DOHH2 (cell line): ENCODE measurements around the gene CTNS.

Experiments
- H3F3A ChIP-seq: fragments of 200-600 bp; sonication (generic), shearing (Covaris generic); 2 replicates; pipeline ENCODE4 v1.6.0; 2016; ENCODE audit warnings: antibody characterized with exemption, mild to moderate bottlenecking; ENCODE audit not compliant: control insufficient read depth, insufficient read depth
- H3K27ac ChIP-seq: fragments of 200-600 bp; sonication (generic); 2 replicates; pipeline ENCODE4 v1.5.1; 2014; ENCODE audit warnings: low read depth, mild to moderate bottlenecking, low read length, moderate library complexity
- H3K27me3 ChIP-seq: fragments of 200-600 bp; sonication (generic); 2 replicates; pipeline ENCODE4 v1.6.1; 2014; ENCODE audit warnings: mild to moderate bottlenecking, low read length, mixed read lengths; ENCODE audit not compliant: control insufficient read depth
- H3K36me3 ChIP-seq: fragments of 200-600 bp; sonication (generic); 2 replicates; pipeline ENCODE4 v1.6.1; 2014; ENCODE audit warnings: mild to moderate bottlenecking, low read length, moderate library complexity, mixed read lengths; ENCODE audit not compliant: control insufficient read depth
- H3K4me1 ChIP-seq: fragments of 200-600 bp; sonication (generic); 2 replicates; pipeline ENCODE4 v1.6.1; 2014; ENCODE audit warnings: mild to moderate bottlenecking, low read length, mixed read lengths; ENCODE audit not compliant: control insufficient read depth
- H3K4me2 ChIP-seq: fragments of 200-600 bp; sonication (generic); 2 replicates; pipeline ENCODE4 v1.6.0; 2014; ENCODE audit warnings: mild to moderate bottlenecking, low read length, moderate library complexity
- H3K4me3 ChIP-seq: fragments of 200-600 bp; sonication (generic); 2 replicates; pipeline ENCODE4 v1.5.1; 2014; ENCODE audit warnings: mild to moderate bottlenecking, low read length, mixed read lengths
- H3K79me2 ChIP-seq: fragments of 200-600 bp; sonication (generic); 2 replicates; pipeline ENCODE4 v1.6.1; 2014; ENCODE audit warnings: mild to moderate bottlenecking, low read length, mixed read lengths; ENCODE audit not compliant: control insufficient read depth
- H3K9me2 ChIP-seq: fragments of 200-600 bp; sonication (generic); replicated peaks from 2 replicates; pipeline ENCODE4 v1.6.1; 2014; ENCODE audit warnings: mild to moderate bottlenecking, low read length, mixed read lengths; ENCODE audit not compliant: control insufficient read depth
- H3K9me3 ChIP-seq: fragments of 200-600 bp; sonication (generic); 2 replicates; pipeline ENCODE4 v1.6.1; 2014; ENCODE audit warnings: antibody characterized with exemption, low read length, mixed read lengths; ENCODE audit not compliant: control insufficient read depth, insufficient read depth
- H4K20me1 ChIP-seq: fragments of 200-600 bp; sonication (generic); 2 replicates; pipeline ENCODE4 v1.6.0; 2014; ENCODE audit warnings: low read depth, mild to moderate bottlenecking, antibody characterized with exemption, low read length, moderate library complexity; ENCODE audit not compliant: control insufficient read depth, insufficient read depth
- EZH2phosphoT487 ChIP-seq: fragments of 200-600 bp; sonication (generic); IDR thresholded peaks from 2 replicates; pipeline ENCODE4 v1.6.1; 2017; ENCODE audit warnings: borderline replicate concordance, mild to moderate bottlenecking, antibody characterized with exemption, low read length, moderate library complexity, mixed read lengths
- TF ChIP-seq, protein P1 (sequence below): fragments of 200-600 bp; sonication (generic); IDR thresholded peaks from one replicate; pipeline ENCODE4 v1.5.1; 2014; ENCODE audit warnings: antibody characterized with exemption, mild to moderate bottlenecking, low read depth, low read length; ENCODE audit not compliant: poor library complexity, severe bottlenecking

Gene CTNS

DNA sequence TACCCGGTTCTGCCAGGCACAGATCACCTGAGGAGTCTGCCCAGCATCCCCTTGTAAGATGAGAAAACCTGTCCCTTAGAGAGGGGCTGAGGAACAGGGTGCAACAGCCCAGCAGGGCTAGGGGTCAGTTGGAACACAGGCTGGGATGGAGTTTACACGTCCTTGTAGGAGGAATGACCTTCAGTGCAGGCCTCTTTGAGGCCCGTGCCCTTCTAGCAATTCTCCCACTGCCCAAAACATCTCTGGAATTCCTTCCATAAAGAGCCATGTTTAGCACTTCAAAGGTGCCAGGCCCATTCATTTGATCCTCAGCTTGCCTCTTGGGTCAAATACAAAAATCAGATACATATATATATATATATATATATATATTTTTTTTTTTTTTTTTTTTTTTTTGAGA lies 4.5 kb downstream of the CTNS start:
- Histone ChIP-seq H4K20me1 (no peaks in the 10 kb centered on the region), H3K79me2 (no peaks in the 10 kb centered on the region), H3F3A (peaks cover 5% of the 10 kb centered on the region; the same call in 1 of the 2 replicates), H3K4me3 (no peak overlapping the region), H3K9me3 (no peaks in the 10 kb centered on the region), H3K4me1 (peaks cover 22% of the 10 kb centered on the region), H3K27me3 (no peaks in the 10 kb centered on the region), H3K36me3 (no peaks in the 10 kb centered on the region), H3K27ac (no peak overlapping the region), H3K4me2 (no peak overlapping the region), H3K9me2 (no peaks in the 10 kb centered on the region)
- TF ChIP-seq, protein P1, sequence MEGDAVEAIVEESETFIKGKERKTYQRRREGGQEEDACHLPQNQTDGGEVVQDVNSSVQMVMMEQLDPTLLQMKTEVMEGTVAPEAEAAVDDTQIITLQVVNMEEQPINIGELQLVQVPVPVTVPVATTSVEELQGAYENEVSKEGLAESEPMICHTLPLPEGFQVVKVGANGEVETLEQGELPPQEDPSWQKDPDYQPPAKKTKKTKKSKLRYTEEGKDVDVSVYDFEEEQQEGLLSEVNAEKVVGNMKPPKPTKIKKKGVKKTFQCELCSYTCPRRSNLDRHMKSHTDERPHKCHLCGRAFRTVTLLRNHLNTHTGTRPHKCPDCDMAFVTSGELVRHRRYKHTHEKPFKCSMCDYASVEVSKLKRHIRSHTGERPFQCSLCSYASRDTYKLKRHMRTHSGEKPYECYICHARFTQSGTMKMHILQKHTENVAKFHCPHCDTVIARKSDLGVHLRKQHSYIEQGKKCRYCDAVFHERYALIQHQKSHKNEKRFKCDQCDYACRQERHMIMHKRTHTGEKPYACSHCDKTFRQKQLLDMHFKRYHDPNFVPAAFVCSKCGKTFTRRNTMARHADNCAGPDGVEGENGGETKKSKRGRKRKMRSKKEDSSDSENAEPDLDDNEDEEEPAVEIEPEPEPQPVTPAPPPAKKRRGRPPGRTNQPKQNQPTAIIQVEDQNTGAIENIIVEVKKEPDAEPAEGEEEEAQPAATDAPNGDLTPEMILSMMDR, result no peak
- no peak for TF ChIP-seq EZH2phosphoT487

DNA sequence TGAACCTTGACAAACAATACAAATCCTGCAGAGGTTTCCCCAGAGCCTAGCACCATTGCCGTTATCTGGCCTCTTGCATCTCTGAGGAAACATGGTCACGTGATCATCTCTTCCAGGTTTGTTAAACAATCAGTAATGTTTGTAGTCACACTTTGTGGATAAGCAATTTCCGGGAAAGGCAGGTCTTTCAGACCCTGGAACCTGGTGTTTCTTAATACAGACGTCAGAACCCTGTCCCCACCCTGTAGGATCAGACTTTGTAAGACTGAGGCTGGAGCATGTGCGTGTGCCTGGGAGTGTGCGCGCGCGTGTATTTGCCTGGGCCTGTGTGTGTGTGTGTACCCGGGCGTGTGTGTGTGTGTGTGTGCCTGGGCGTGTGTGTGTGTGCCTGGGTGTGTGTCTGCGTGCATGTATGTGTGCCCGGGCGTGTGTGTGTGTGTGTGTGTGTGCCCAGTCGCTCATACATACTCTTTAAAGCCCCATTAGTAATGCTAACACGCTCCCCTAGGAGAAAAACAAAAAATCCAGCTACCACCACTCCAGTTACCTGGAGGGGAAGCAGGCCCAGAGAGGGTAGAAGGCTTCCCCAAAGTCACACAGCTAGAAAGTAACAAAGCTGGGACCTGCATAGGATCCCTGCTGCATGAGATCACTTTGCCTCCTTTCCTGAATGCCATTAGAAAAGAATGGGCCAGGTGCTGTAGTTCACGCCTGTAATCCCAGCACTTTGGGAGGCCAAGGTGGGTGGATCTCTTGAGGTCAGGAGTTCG lies 5.3 kb downstream of the CTNS start:
- Histone ChIP-seq H3K9me2 (no peaks in the 10 kb centered on the region), H3K36me3 (no peaks in the 10 kb centered on the region), H3K79me2 (no peaks in the 10 kb centered on the region), H3K4me3 (no peak overlapping the region), H3K27ac (no peak overlapping the region), H3K27me3 (no peaks in the 10 kb centered on the region), H3K9me3 (no peaks in the 10 kb centered on the region), H4K20me1 (no peaks in the 10 kb centered on the region), H3K4me2 (no peak overlapping the region), H3F3A (peaks cover 8% of the 10 kb centered on the region), H3K4me1 (peaks cover 31% of the 10 kb centered on the region)
- TF ChIP-seq, protein P1, result no peak
- TF ChIP-seq EZH2phosphoT487, result no peak

DNA sequence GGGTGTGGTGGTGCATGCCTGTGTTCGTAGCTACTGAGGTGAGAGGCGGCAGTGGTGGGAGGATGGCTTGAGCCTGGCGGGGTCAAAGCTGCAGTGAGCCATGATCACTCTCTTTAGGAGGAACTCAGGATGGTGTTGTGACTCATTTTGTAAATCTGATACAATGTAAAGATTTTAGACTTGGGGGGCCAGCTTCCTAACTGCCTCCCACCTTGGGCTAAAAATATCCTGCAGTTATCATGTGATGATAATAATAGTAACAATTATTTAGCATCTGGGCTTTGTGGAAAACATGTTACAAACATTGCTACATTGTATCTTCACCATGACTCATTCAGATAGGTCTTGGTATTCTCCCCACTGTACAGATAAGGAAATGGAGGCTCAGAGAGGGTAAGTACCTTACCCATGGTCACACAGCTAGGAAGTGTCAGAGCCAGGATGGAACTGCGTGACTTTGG lies 7.4 kb downstream of the CTNS start:
- no peaks in the 10 kb centered on the region for H4K20me1 ChIP-seq
- H3K79me2 ChIP-seq, result no peaks in the 10 kb centered on the region
- no peak overlapping the region for H3K4me3 ChIP-seq
- H3K9me2 ChIP-seq, result no peaks in the 10 kb centered on the region
- peaks cover 30% of the 10 kb centered on the region for H3K4me1 ChIP-seq
- TF ChIP-seq, protein P1, result no peak
- no peak overlapping the region for H3K4me2 ChIP-seq
- H3K36me3 ChIP-seq, result no peaks in the 10 kb centered on the region
- no peaks in the 10 kb centered on the region for H3K27me3 ChIP-seq
- H3F3A ChIP-seq, result peaks cover 8% of the 10 kb centered on the region
- H3K9me3 ChIP-seq, result no peaks in the 10 kb centered on the region
- H3K27ac ChIP-seq, result no peak overlapping the region
